Endothelial cell of umbilical vein (primary cell): ENCODE results near the gene FHIT. TPM values are rescaled to one million over a fixed set of nuclear protein-coding genes. Genes with fewer than 3 reads are reported as not detected.

Experiments used
- BruUV-seq: library from RNA; stranded (reverse); fragments of 400-500 nt; replicated peaks from 2 replicates; lab custom pipeline; 2021; lab: Mats Ljungman, UMichigan
- CTCF ChIA-PET: fragments of 300-600, 350-600 bp; sonication (Branson Sonifier 250); formaldehyde crosslinking; loops from one replicate; lab custom pipeline; 2021; ENCODE audit warnings: antibody characterized with exemption, inconsistent platforms; lab: Charles Lee
- POLR2A ChIA-PET: fragments of 300-600, 350-600 bp; sonication (Branson Sonifier 250); formaldehyde crosslinking; loops from one replicate; lab custom pipeline; 2021; ENCODE audit warnings: antibody characterized with exemption, inconsistent platforms; lab: Charles Lee
- DNase-seq: peaks from one replicate; pipeline ENCODE4 v3.0.0-alpha.2; 2011; ENCODE audit warnings: low read depth, low spot score
- FAIRE-seq: peaks from 2 replicates; lab custom pipeline; 2011; peaks lifted over from hg19 to GRCh38; lab: Jason Lieb, UNC
- H2AFZ ChIP-seq: 2 replicates; pipeline ENCODE4 v1.6.0; 2012; ENCODE audit warnings: low read depth, low read length, control low read depth, inconsistent platforms
- H3K27ac ChIP-seq: 2 replicates; pipeline ENCODE4 v1.5.1; 2011; ENCODE audit warnings: low read depth, mild to moderate bottlenecking, control low read depth, low read length, moderate library complexity; ENCODE audit not compliant: insufficient read depth
- H3K27me3 ChIP-seq, 2 experiments: 2 replicates each; pipeline versions ENCODE4 v1.6.0 to v1.6.1; 2011; ENCODE audit warnings: low read length in 2 of 2, mixed read lengths in 1 of 2; ENCODE audit not compliant: control insufficient read depth in 2 of 2, insufficient read depth in 2 of 2
- H3K36me3 ChIP-seq, 2 experiments: 2 replicates in 1 of 2; 3 replicates in 1 of 2; pipeline ENCODE4 v1.5.1; 2011; ENCODE audit warnings: low read length in 2 of 2, mild to moderate bottlenecking in 1 of 2, moderate library complexity in 1 of 2; ENCODE audit not compliant: control insufficient read depth in 2 of 2, insufficient read depth in 2 of 2; ENCODE audit errors: extremely low read depth in 1 of 2
- H3K4me1 ChIP-seq: 3 replicates; pipeline ENCODE4 v1.5.1; 2011; ENCODE audit warnings: mild to moderate bottlenecking, low read length; ENCODE audit not compliant: control insufficient read depth, insufficient read depth; ENCODE audit errors: extremely low read depth
- H3K4me2 ChIP-seq: 2 replicates; pipeline ENCODE4 v1.6.1; 2011; ENCODE audit warnings: low read length, control low read depth, mixed read lengths; ENCODE audit not compliant: insufficient read depth
- H3K4me3 ChIP-seq, 3 experiments: fragments of 200-600 bp in 1 of 3; sonication (generic), shearing (Covaris generic) in 1 of 3; replicated peaks in 1 of 3; 2 replicates each; pipeline ENCODE4 v1.5.1; 2011 to 2016; ENCODE audit warnings: control low read depth in 3 of 3, low read length in 3 of 3, mild to moderate bottlenecking in 2 of 3, inconsistent platforms in 1 of 3, low read depth in 1 of 3, moderate library complexity in 1 of 3; ENCODE audit not compliant: insufficient read depth in 1 of 3
- H3K79me2 ChIP-seq: 2 replicates; pipeline ENCODE4 v1.6.0; 2012; ENCODE audit warnings: low read length, inconsistent platforms; ENCODE audit not compliant: control insufficient read depth, insufficient read depth
- H3K9ac ChIP-seq: replicated peaks from 2 replicates; pipeline ENCODE3; 2011; ENCODE audit warnings: low read length, control low read depth; ENCODE audit not compliant: insufficient read depth; ENCODE audit errors: extremely low read depth
- H3K9me1 ChIP-seq: replicated peaks from 3 replicates; pipeline ENCODE4 v1.6.0; 2011; ENCODE audit warnings: mild to moderate bottlenecking, low read length; ENCODE audit not compliant: control insufficient read depth, insufficient read depth; ENCODE audit errors: extremely low read depth
- H3K9me3 ChIP-seq: replicated peaks from 2 replicates; pipeline ENCODE4 v1.5.1; 2012; ENCODE audit warnings: low read length, inconsistent platforms; ENCODE audit not compliant: control insufficient read depth, insufficient read depth
- H4K20me1 ChIP-seq: replicated peaks from 2 replicates; pipeline ENCODE3; 2011; ENCODE audit warnings: mild to moderate bottlenecking, low read length; ENCODE audit not compliant: control insufficient read depth, insufficient read depth; ENCODE audit errors: extremely low read depth
- EZH2 ChIP-seq: IDR thresholded peaks from 2 replicates; pipeline ENCODE4 v1.6.1; 2012; ENCODE audit warnings: borderline replicate concordance, low read depth, mild to moderate bottlenecking, moderate library complexity, low read length, inconsistent platforms; ENCODE audit not compliant: severe bottlenecking
- FOS ChIP-seq: IDR thresholded peaks from 2 replicates; pipeline ENCODE4 v1.6.1; 2011; ENCODE audit warnings: mild to moderate bottlenecking, low read length, moderate library complexity, borderline replicate concordance; ENCODE audit not compliant: insufficient read depth
- GATA2 ChIP-seq: IDR thresholded peaks from 2 replicates; pipeline ENCODE4 v1.7.0; 2011; ENCODE audit warnings: low read depth, mild to moderate bottlenecking, moderate library complexity, mixed read lengths, low read length; ENCODE audit not compliant: insufficient read length, insufficient read depth
- POLR2A ChIP-seq: IDR thresholded peaks from 2 replicates; pipeline ENCODE4 v1.6.1; 2012; ENCODE audit warnings: low read depth, mild to moderate bottlenecking, control low read depth, low read length
- POLR2AphosphoS5 ChIP-seq: IDR thresholded peaks from 2 replicates; pipeline ENCODE4 v1.6.1; 2012; ENCODE audit warnings: low read depth, mild to moderate bottlenecking, control low read depth, low read length, moderate library complexity; ENCODE audit not compliant: insufficient read depth
- dilution Hi-C: fragments of 300-500 bp; cut with MboI; formaldehyde crosslinking; loops from one replicate; pipeline ENCODE4 v1.15.0; 2019; ENCODE audit warnings: low sequenced_read_pairs; ENCODE audit not compliant: extremely low pct_ligation_motif_present
- intact Hi-C: fragments of 100-400 bp; cut with micrococcal nuclease; formaldehyde crosslinking; loops from one replicate; pipeline ENCODE4 v1.10.0; 2022
- polyA plus RNA-seq, 4 experiments: library from polyadenylated mRNA; depleted of rRNA in 3 of 4; stranded (reverse) in 3 of 4; unstranded in 1 of 4; fragments of >200 nt; gene quantifications; 2 replicates each; pipeline versions ENCODE4 v1.2.1 to v1.2.3, GENCODE V29; 2011 to 2012; ENCODE audit warnings: missing spikeins in 1 of 4
- total RNA-seq: library from RNA; stranded (reverse); gene quantifications from 2 replicates; pipeline ENCODE4 v1.2.3, GENCODE V29; 2021
- TF ChIP-seq, protein P1 (sequence below): IDR thresholded peaks from 2 replicates; pipeline ENCODE4 v1.6.1; 2011; ENCODE audit not compliant: insufficient read depth, insufficient read length
- TF ChIP-seq, protein P2 (sequence below), 2 donors: IDR thresholded peaks; 1 replicate in 1 of 2; 2 replicates in 1 of 2; pipeline ENCODE4 v1.5.1; 2011; ENCODE audit warnings: low read length in 2 of 2, mild to moderate bottlenecking in 2 of 2, moderate library complexity in 2 of 2, control low read depth in 1 of 2, inconsistent platforms in 1 of 2, low read depth in 1 of 2; ENCODE audit not compliant: insufficient read depth in 1 of 2; ENCODE audit errors: extremely low read depth in 1 of 2

Gene FHIT
- total and polyA plus RNA-seq, 2 donors (not counting 3 experiments of a cell fraction or from before 2014, with no cell fraction given): 0.47 to 2.2 TPM

DNA sequence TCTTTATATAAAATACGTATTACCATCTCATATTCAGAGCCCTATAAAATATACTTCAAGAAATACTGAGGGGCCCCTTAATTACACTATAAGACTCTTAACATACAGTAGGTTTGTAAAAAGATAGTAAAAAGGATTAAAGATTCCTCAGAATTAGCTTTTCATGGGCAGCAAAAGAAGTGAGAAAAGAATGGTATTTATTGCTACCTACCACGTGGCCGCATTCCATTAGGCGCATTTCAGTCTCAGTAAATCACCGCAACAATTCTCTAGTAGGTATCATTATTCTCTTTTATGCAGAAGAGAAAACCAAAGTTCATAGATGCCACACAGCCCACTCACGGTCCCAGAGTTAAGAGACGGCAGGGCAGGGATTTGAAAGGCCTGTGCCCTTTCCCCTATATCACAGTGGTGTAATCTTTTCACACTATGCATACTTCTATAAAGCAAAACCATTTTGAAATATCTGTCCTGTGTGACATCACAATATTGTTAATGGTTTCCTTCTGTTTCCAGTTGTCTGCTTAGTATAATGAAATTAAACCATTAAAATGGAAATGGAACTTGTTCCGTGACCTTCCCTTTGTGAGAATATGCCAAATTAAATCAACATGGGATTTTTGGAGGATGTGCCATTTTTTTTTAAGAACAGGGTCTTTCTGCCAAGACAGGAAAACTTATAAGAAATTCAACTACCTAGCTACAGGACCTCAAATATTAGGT is 1072.2 kb downstream of the FHIT start:
- Histone ChIP-seq H2AFZ (no peak overlapping the region), H3K9me3 (no peaks in the 10 kb centered on the region), H3K27me3 (no peaks in the 10 kb centered on the region), H4K20me1 (no peaks in the 10 kb centered on the region), H3K36me3 (no peaks in the 10 kb centered on the region), H3K79me2 (no peaks in the 10 kb centered on the region), H3K9ac (no peak overlapping the region), H3K4me3 (no peak overlapping the region), H3K4me2 (no peak overlapping the region), H3K4me1 (no peaks in the 10 kb centered on the region), H3K9me1 (no peaks in the 10 kb centered on the region), H3K27ac (no peak overlapping the region)
- TF ChIP-seq GATA2 (no peak), POLR2A (no peak), FOS (no peak), POLR2AphosphoS5 (no peak), EZH2 (no peak)
- TF ChIP-seq, protein P1, sequence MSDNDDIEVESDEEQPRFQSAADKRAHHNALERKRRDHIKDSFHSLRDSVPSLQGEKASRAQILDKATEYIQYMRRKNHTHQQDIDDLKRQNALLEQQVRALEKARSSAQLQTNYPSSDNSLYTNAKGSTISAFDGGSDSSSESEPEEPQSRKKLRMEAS: no peak
- TF ChIP-seq, protein P2, sequence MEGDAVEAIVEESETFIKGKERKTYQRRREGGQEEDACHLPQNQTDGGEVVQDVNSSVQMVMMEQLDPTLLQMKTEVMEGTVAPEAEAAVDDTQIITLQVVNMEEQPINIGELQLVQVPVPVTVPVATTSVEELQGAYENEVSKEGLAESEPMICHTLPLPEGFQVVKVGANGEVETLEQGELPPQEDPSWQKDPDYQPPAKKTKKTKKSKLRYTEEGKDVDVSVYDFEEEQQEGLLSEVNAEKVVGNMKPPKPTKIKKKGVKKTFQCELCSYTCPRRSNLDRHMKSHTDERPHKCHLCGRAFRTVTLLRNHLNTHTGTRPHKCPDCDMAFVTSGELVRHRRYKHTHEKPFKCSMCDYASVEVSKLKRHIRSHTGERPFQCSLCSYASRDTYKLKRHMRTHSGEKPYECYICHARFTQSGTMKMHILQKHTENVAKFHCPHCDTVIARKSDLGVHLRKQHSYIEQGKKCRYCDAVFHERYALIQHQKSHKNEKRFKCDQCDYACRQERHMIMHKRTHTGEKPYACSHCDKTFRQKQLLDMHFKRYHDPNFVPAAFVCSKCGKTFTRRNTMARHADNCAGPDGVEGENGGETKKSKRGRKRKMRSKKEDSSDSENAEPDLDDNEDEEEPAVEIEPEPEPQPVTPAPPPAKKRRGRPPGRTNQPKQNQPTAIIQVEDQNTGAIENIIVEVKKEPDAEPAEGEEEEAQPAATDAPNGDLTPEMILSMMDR (IDR thresholded peaks at IDR 0.05; ENCODE audit: extremely low read depth in 1 of 2, insufficient read depth in 1 of 2, low read depth in 1 of 2, low read length in 2 of 2): no peak
- FAIRE-seq (no peak), DNase-seq (no peak)
- dilution Hi-C loops: no loop called here
- POLR2A ChIA-PET: no interaction called here
- CTCF ChIA-PET: no interaction called here
- no TSS peak for BruUV-seq
- intact Hi-C loops: no loop called here
